A549 (cell line): Measurements from ENCODE around the gene TP73.

ENCODE experiments used
- MAFK ChIP-seq: fragments of 450-650 bp; IDR thresholded peaks from 2 replicates; pipeline ENCODE4 v1.6.1; 2014; ENCODE audit not compliant: partially characterized antibody
- MYC ChIP-seq: IDR thresholded peaks from 2 replicates; pipeline ENCODE4 v1.6.1; 2012; ENCODE audit warnings: mild to moderate bottlenecking, inconsistent platforms, low read length, improper control_type of control experiment, borderline replicate concordance
- NFE2L2 ChIP-seq: fragments of 150-350 bp; conservative IDR thresholded peaks from 2 replicates; pipeline ENCODE4 v1.6.1; 2014; ENCODE audit warnings: low read length
- NPAS2 ChIP-seq: fragments of 250-450 bp; sonication (Bioruptor Pico); IDR thresholded peaks from 2 replicates; pipeline ENCODE4 v1.8.0; 2022; ENCODE audit warnings: mild to moderate bottlenecking, moderate library complexity, borderline replicate concordance
- NR3C1 ChIP-seq: fragments of >200 bp; sonication (Bioruptor Twin); formaldehyde crosslinking; IDR thresholded peaks from 3 replicates; pipeline ENCODE4 v1.6.1; 2017
- POLR2A ChIP-seq: IDR thresholded peaks from 2 replicates; pipeline ENCODE4 v1.6.1; 2012; ENCODE audit warnings: mild to moderate bottlenecking, low read length
- RCOR1 ChIP-seq: fragments of 150-350 bp; IDR thresholded peaks from 2 replicates; pipeline ENCODE4 v1.6.1; 2014; ENCODE audit warnings: antibody characterized with exemption, low read length, low read depth
- SMC3 ChIP-seq: fragments of >200 bp; sonication (Bioruptor Twin); formaldehyde crosslinking; IDR thresholded peaks from 3 replicates; pipeline ENCODE4 v1.6.1; 2018; ENCODE audit warnings: inconsistent platforms
- TF ChIP-seq, protein P1 (sequence below): fragments of >200 bp; sonication (Bioruptor Twin); formaldehyde crosslinking; IDR thresholded peaks from 3 replicates; pipeline ENCODE4 v1.5.1; 2016
- TF ChIP-seq, protein P2 (sequence below): IDR thresholded peaks from 2 replicates; pipeline ENCODE4 v1.6.1; 2012
- TF ChIP-seq, protein P3 (sequence below): fragments of 200-600 bp; sonication (generic); IDR thresholded peaks from 2 replicates; pipeline ENCODE4 v1.6.1; 2016; ENCODE audit warnings: antibody characterized with exemption, mild to moderate bottlenecking, moderate library complexity

DNA sequence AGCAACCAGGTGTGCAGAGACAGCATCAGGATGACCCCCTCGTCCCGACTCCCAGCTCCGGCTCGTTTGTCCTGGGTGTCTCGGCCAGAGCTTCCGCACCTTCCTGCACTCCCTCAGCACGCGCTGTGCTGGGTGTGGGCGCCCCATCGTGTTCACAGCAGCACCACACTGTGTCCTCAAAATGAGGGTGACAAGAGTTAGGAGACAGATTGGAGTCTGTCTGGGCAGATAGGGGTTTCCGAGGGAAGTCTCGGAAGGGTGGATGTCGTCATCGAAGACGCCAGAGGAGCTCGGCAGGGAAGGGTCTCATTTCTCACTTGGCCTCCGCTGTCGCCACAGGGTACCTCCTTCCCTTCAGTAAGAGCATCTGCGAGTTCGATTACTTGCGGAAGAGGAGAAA, 104.1 kb downstream of the TP73 start:
- TF ChIP-seq, protein P1, sequence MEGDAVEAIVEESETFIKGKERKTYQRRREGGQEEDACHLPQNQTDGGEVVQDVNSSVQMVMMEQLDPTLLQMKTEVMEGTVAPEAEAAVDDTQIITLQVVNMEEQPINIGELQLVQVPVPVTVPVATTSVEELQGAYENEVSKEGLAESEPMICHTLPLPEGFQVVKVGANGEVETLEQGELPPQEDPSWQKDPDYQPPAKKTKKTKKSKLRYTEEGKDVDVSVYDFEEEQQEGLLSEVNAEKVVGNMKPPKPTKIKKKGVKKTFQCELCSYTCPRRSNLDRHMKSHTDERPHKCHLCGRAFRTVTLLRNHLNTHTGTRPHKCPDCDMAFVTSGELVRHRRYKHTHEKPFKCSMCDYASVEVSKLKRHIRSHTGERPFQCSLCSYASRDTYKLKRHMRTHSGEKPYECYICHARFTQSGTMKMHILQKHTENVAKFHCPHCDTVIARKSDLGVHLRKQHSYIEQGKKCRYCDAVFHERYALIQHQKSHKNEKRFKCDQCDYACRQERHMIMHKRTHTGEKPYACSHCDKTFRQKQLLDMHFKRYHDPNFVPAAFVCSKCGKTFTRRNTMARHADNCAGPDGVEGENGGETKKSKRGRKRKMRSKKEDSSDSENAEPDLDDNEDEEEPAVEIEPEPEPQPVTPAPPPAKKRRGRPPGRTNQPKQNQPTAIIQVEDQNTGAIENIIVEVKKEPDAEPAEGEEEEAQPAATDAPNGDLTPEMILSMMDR, result no peak
- TF ChIP-seq NFE2L2, result no peak
- TF ChIP-seq RCOR1, result no peak
- no peak for TF ChIP-seq MAFK
- no peak for TF ChIP-seq POLR2A
- TF ChIP-seq SMC3, result no peak
- no peak for TF ChIP-seq NR3C1
- TF ChIP-seq, protein P2, sequence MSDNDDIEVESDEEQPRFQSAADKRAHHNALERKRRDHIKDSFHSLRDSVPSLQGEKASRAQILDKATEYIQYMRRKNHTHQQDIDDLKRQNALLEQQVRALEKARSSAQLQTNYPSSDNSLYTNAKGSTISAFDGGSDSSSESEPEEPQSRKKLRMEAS, result no peak
- TF ChIP-seq NPAS2 (CRISPR knock-in tag), result no peak
- TF ChIP-seq MYC, result no peak
- TF ChIP-seq, protein P3, sequence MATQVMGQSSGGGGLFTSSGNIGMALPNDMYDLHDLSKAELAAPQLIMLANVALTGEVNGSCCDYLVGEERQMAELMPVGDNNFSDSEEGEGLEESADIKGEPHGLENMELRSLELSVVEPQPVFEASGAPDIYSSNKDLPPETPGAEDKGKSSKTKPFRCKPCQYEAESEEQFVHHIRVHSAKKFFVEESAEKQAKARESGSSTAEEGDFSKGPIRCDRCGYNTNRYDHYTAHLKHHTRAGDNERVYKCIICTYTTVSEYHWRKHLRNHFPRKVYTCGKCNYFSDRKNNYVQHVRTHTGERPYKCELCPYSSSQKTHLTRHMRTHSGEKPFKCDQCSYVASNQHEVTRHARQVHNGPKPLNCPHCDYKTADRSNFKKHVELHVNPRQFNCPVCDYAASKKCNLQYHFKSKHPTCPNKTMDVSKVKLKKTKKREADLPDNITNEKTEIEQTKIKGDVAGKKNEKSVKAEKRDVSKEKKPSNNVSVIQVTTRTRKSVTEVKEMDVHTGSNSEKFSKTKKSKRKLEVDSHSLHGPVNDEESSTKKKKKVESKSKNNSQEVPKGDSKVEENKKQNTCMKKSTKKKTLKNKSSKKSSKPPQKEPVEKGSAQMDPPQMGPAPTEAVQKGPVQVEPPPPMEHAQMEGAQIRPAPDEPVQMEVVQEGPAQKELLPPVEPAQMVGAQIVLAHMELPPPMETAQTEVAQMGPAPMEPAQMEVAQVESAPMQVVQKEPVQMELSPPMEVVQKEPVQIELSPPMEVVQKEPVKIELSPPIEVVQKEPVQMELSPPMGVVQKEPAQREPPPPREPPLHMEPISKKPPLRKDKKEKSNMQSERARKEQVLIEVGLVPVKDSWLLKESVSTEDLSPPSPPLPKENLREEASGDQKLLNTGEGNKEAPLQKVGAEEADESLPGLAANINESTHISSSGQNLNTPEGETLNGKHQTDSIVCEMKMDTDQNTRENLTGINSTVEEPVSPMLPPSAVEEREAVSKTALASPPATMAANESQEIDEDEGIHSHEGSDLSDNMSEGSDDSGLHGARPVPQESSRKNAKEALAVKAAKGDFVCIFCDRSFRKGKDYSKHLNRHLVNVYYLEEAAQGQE, result no peak
